AG09309 (cell line): ENCODE data around the gene ARHGEF11.

Source experiments
- DNase-seq: peaks from one replicate; pipeline ENCODE4 v3.0.0-alpha.2; 2010; ENCODE audit warnings: low read depth
- H3K4me3 ChIP-seq: 2 replicates; pipeline ENCODE4 v1.5.1; 2011; ENCODE audit warnings: mild to moderate bottlenecking, low read depth, low read length, moderate library complexity; ENCODE audit not compliant: control insufficient read depth
- TF ChIP-seq, protein P1 (sequence below): IDR thresholded peaks from 2 replicates; pipeline ENCODE4 v1.5.1; 2011; ENCODE audit warnings: mild to moderate bottlenecking, low read depth, low read length, inconsistent platforms; ENCODE audit not compliant: insufficient read depth, control insufficient read depth; ENCODE audit errors: missing control alignments

Gene ARHGEF11

DNA sequence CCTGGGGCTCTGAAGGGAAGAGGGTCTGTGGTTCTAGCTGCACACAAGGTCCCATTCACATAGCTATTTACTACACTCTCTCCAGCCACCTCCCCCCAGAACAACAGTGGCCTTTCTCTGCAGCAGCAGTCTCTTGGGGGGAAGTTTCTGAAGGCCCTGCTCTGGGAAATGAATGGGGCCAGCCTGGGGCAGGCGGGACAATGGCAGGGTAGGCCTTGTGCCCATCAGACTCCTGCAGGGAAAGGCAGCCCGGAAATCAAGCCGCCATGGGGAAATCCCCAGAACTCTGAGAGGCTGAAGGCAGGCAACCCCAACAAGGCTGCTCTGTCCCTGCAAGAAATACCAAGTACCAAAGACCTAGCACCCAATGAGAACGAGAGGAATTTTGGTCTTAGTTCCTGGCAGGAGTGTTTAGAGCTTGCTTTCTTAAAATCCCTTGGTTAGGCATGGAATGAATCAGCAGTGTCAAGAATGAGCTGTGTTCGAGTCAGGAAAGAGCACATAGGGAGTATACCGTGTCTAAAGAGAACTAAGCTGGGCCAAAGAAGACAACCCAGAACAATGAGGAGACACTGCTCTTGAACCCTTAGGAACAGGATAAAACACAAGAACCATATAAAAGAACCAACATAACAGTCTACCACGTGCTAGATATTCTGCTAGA lies 11.3 kb downstream of the ARHGEF11 start:
- H3K4me3 ChIP-seq: no peak overlapping the region
- TF ChIP-seq, protein P1, sequence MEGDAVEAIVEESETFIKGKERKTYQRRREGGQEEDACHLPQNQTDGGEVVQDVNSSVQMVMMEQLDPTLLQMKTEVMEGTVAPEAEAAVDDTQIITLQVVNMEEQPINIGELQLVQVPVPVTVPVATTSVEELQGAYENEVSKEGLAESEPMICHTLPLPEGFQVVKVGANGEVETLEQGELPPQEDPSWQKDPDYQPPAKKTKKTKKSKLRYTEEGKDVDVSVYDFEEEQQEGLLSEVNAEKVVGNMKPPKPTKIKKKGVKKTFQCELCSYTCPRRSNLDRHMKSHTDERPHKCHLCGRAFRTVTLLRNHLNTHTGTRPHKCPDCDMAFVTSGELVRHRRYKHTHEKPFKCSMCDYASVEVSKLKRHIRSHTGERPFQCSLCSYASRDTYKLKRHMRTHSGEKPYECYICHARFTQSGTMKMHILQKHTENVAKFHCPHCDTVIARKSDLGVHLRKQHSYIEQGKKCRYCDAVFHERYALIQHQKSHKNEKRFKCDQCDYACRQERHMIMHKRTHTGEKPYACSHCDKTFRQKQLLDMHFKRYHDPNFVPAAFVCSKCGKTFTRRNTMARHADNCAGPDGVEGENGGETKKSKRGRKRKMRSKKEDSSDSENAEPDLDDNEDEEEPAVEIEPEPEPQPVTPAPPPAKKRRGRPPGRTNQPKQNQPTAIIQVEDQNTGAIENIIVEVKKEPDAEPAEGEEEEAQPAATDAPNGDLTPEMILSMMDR: no peak
- DNase-seq: no peak

DNA sequence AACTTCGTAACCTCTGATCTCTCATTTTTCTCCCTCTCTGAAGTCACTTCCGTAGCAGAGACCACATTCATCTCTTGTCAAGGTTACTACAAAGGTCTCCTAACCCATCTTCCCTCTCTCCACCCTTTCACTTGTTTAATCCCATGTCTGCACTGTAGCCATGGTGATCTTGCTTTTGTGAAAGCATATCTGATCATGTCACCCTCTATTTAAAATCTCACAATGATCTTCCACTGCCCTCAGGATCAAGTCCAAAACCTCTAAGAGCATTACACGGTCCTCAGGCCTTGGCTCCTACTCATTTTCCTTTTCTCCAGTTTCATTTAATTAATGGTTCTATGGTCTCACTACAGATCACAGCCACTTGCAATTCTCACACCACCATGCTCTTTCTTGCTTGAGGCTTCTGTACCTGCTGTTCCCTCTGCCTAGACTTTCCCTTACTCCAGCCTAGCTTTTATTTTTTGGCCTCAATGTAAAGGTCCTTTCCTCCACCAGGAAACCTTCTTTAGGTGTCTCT lies 12.1 kb downstream of the ARHGEF11 start:
- DNase-seq: no peak
- TF ChIP-seq, protein P1: no peak
- no peak overlapping the region for H3K4me3 ChIP-seq

DNA sequence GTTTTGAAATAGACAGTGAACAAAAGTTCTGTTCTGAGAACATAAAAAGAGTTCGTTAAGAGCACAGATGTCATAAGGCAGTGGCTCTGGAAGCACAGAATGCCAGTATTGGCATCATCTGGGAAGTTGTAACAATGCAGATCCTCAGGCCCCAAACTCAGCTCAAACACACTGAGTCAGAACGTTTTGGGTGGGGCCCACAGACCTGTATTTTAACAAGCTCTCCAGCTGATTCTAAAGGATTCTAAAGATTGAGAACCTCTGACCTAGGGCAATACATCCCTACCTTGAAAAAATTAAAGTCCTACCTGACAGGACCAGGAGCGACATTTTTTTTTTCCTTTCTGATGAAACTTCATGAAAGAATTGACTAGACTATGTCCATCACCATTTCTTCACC lies 13.2 kb downstream of the ARHGEF11 start:
- DNase-seq: no peak
- no peak overlapping the region for H3K4me3 ChIP-seq
- TF ChIP-seq, protein P1: no peak

DNA sequence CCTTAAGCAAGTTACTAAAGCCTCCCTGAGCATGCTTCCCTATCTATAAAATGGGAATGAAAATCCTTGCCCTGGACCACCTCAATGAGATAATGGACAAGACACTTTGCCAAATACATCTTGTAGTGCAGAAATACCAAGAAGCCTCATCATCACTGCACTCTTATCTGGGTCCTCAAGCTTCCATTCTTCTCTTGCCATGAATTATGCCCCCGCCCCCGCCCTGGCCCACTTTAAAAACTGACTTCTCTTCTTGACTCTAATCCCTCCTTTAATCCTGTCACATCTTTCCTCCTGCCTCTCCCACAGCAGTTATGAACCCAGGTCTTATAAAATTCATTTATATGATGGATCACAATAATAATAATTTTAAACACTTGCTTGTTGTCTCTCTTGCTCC lies 14.8 kb downstream of the ARHGEF11 start:
- DNase-seq: no peak
- TF ChIP-seq, protein P1: no peak

DNA sequence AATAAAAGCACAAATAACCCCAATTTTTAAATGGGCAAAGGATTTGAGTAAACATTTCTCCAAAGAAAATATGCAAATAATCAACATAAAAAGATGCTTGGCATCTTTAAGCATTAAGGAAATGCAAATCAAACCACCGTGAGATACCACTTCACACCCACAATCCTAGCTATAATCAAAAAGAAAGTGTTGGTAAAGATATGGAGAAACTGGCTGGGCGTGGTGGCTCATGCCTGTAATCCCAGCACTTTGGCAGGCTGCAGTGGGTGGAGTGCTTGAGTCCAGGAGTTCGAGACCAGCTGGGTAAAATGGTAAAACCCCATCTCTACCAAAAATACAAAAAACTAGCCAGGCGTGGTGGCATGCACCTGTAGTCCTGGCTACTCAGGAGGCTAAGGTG lies 16.9 kb downstream of the ARHGEF11 start:
- H3K4me3 ChIP-seq: no peak overlapping the region
- TF ChIP-seq, protein P1: no peak
- DNase-seq: no peak

More for the DNA sequence above, 14.8 kb downstream of the ARHGEF11 start:
- H3K4me3 ChIP-seq: no peak overlapping the region

DNA sequence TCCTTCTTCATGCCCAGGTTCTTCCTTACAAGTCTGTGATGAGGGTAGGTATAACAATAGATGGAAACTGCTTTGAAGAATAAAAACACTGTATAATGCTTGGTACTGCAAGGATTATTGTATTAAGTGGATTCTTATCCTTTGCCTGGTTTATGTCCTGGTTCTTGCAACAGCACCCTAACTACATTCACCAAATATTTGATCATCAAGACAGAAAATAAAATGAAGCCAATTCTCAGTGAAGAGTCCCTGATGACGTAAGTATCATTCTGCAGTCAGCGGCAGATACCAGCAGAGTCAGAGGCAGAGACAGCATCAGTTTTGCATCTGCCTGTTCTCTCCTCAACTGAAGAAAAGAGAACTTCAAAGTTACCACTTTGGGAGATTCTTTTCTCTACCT lies 19.7 kb downstream of the ARHGEF11 start:
- TF ChIP-seq, protein P1: no peak

More for the DNA sequence above, 19.7 kb downstream of the ARHGEF11 start:
- no peak overlapping the region for H3K4me3 ChIP-seq
- peak; percentile 23 for DNase-seq
